Hepatocyte (in vitro differentiated cells): ENCODE measurements around the gene ZNF385B. TPM values are rescaled to one million over a fixed set of nuclear protein-coding genes. Genes with fewer than 3 reads are reported as not detected.

ENCODE experiments used
- DNase-seq: peaks from one replicate; pipeline ENCODE4 v3.0.0-alpha.2; 2016; ENCODE audit warnings: low spot score
- H2AFZ ChIP-seq: fragments of 200-600 bp; sonication (generic); 2 replicates; pipeline ENCODE4 v1.6.0; 2016; ENCODE audit warnings: antibody characterized with exemption, mild to moderate bottlenecking
- H3K27ac ChIP-seq: fragments of 200-600 bp; sonication (generic); 2 replicates; pipeline ENCODE4 v1.5.1; 2016; ENCODE audit warnings: mild to moderate bottlenecking
- H3K27me3 ChIP-seq: fragments of 200-600 bp; sonication (generic); 2 replicates; pipeline ENCODE4 v1.6.1; 2016
- H3K36me3 ChIP-seq: fragments of 200-600 bp; sonication (generic); replicated peaks from 2 replicates; pipeline ENCODE4 v1.5.1; 2016; ENCODE audit warnings: low read depth; ENCODE audit not compliant: insufficient read depth
- H3K4me1 ChIP-seq: fragments of 200-600 bp; sonication (generic); 2 replicates; pipeline ENCODE4 v1.5.1; 2016; ENCODE audit warnings: mild to moderate bottlenecking, moderate library complexity; ENCODE audit not compliant: insufficient read depth
- H3K4me2 ChIP-seq: fragments of 200-600 bp; sonication (generic); 2 replicates; pipeline ENCODE4 v1.6.0; 2016
- H3K4me3 ChIP-seq: fragments of 200-600 bp; sonication (generic); 2 replicates; pipeline ENCODE4 v1.5.1; 2016; ENCODE audit warnings: mild to moderate bottlenecking
- H3K79me2 ChIP-seq: fragments of 200-600 bp; sonication (generic); 2 replicates; pipeline ENCODE4 v1.6.0; 2017; ENCODE audit warnings: mild to moderate bottlenecking
- H3K9me2 ChIP-seq: fragments of 200-600 bp; sonication (generic); replicated peaks from 2 replicates; pipeline ENCODE4 v1.6.0; 2017; ENCODE audit warnings: mild to moderate bottlenecking; ENCODE audit not compliant: insufficient read depth
- H3K9me3 ChIP-seq: fragments of 200-600 bp; sonication (generic); 2 replicates; pipeline ENCODE4 v1.5.1; 2016; ENCODE audit warnings: low read depth, mild to moderate bottlenecking
- H4K20me1 ChIP-seq: fragments of 200-600 bp; sonication (generic); 2 replicates; pipeline ENCODE4 v1.6.0; 2016; ENCODE audit warnings: mild to moderate bottlenecking; ENCODE audit not compliant: insufficient read depth, poor library complexity, severe bottlenecking
- EZH2 ChIP-seq: fragments of 200-600 bp; sonication (generic); IDR thresholded peaks from 2 replicates; pipeline ENCODE4 v1.6.1; 2016; ENCODE audit warnings: antibody characterized with exemption, mild to moderate bottlenecking, borderline replicate concordance
- EZH2phosphoT487 ChIP-seq: fragments of 200-600 bp; sonication (generic); IDR thresholded peaks from one replicate; pipeline ENCODE4 v1.6.1; 2018; ENCODE audit warnings: antibody characterized with exemption, mild to moderate bottlenecking, low read depth, moderate library complexity; ENCODE audit not compliant: unreplicated experiment, severe bottlenecking
- WGBS: methylation state at CpG from one replicate; pipeline ENCODE4 v1.1.6; 2016; ENCODE audit warnings: low lambda C conversion rate; ENCODE audit errors: missing lambda C conversion rate; 5-methylcytosine and 5-hydroxymethylcytosine counted together
- polyA plus RNA-seq: library from polyadenylated mRNA; unstranded; fragments of >200 nt; fragmentation: Nextera tagmentation; extraction: Ambion mirVana; gene quantifications from 2 replicates; pipeline ENCODE4 v1.2.1, GENCODE V29; 2016
- total RNA-seq: library from RNA; depleted of rRNA; stranded (reverse); fragments of >200 nt; gene quantifications from 2 replicates; pipeline ENCODE4 v1.2.3, GENCODE V29; 2014
- TF ChIP-seq, protein P1 (sequence below): fragments of 200-600 bp; sonication (generic); IDR thresholded peaks from 2 replicates; pipeline ENCODE4 v1.5.1; 2016; ENCODE audit warnings: antibody characterized with exemption, mild to moderate bottlenecking; ENCODE audit not compliant: poor library complexity

Gene ZNF385B
- total and polyA plus RNA-seq, 2 experiments from 2014 or later, result 1.8 to 2.4 TPM

DNA sequence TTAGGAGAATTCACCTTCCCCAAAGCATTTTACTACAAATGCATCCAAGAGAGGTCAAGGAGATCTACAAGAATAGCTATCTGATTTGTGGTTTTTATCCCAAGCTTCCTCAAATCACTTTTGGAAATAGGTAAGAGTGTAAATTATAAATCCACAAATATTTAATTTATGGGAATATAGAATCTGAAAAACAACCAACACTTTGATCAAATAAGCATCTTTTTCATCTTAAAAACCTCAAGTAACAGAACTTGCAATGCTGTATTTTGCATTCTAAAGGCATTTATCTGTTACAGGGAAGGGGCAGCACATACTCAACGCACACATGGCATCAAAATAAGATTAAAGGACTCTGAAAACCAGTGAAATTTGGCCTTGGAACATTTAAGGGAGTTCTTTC, 1.9 kb downstream of the ZNF385B start:
- DNase-seq, result no peak
- Histone ChIP-seq H3K4me3 (no peak overlapping the region), H3K79me2 (no peaks in the 10 kb centered on the region), H3K4me1 (no peaks in the 10 kb centered on the region), H3K9me2 (no peaks in the 10 kb centered on the region), H3K27ac (no peak overlapping the region), H4K20me1 (no peaks in the 10 kb centered on the region), H3K9me3 (no peaks in the 10 kb centered on the region), H2AFZ (no peak overlapping the region), H3K36me3 (no peaks in the 10 kb centered on the region), H3K4me2 (no peak overlapping the region), H3K27me3 (peaks cover 84% of the 10 kb centered on the region)
- WGBS, result 82% methylated on average over 1 of the region's 1 CpG
- TF ChIP-seq EZH2phosphoT487 (no peak), EZH2 (no peak)
- TF ChIP-seq, protein P1, sequence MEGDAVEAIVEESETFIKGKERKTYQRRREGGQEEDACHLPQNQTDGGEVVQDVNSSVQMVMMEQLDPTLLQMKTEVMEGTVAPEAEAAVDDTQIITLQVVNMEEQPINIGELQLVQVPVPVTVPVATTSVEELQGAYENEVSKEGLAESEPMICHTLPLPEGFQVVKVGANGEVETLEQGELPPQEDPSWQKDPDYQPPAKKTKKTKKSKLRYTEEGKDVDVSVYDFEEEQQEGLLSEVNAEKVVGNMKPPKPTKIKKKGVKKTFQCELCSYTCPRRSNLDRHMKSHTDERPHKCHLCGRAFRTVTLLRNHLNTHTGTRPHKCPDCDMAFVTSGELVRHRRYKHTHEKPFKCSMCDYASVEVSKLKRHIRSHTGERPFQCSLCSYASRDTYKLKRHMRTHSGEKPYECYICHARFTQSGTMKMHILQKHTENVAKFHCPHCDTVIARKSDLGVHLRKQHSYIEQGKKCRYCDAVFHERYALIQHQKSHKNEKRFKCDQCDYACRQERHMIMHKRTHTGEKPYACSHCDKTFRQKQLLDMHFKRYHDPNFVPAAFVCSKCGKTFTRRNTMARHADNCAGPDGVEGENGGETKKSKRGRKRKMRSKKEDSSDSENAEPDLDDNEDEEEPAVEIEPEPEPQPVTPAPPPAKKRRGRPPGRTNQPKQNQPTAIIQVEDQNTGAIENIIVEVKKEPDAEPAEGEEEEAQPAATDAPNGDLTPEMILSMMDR, result no peak

DNA sequence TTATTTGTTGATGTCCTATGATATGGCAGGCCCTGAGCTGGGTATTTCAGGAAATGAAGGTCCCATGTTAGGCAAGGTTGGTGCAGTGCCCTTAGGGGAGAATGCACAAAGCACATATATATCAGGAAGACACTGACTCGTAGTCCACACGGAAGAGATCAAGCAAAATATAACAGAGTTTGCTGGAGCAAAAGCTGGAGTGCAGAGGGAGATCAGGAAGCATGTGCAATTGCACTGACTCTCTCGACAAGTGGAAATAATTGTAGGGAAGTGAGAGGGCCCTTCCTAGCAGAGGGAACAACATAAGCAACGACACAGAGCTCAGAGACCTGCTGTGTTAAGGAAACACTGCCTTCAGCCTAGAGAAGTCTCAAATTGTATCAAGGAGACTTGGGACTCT, 4.2 kb downstream of the ZNF385B start:
- DNase-seq, result no peak
- no peaks in the 10 kb centered on the region for H3K9me2 ChIP-seq

DNA sequence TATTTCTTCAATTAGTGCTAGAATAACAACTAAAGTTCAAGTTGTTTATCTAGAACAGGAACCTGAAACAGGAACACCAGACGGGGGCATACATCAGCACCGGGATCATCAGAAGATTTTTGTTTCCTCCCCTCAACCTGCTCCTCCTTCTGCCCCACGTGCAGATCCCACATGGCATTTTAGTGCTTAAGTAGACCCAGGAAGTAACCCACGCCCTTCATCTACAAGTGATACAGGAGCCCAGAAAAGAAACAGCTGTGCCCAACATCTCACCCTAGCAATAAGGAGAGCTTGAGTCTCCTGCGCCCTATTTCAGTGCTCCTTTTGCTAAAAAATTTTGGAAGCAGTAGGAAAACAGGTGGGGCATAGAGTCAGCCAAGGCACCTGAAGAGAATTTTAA, 5.2 kb downstream of the ZNF385B start:
- H3K36me3 ChIP-seq, result no peaks in the 10 kb centered on the region
- peaks cover 52% of the 10 kb centered on the region for H3K27me3 ChIP-seq
- H3K9me2 ChIP-seq, result no peaks in the 10 kb centered on the region
- no peaks in the 10 kb centered on the region for H3K4me1 ChIP-seq
- 54% methylated on average over 5 of the region's 5 CpGs for WGBS
- TF ChIP-seq EZH2phosphoT487 (no peak), EZH2 (no peak)
- TF ChIP-seq, protein P1, result no peak
- no peaks in the 10 kb centered on the region for H3K79me2 ChIP-seq
- H2AFZ ChIP-seq, result no peak overlapping the region
- no peaks in the 10 kb centered on the region for H4K20me1 ChIP-seq
- DNase-seq, result no peak
- H3K27ac ChIP-seq, result no peak overlapping the region
- H3K4me2 ChIP-seq, result no peak overlapping the region
- no peaks in the 10 kb centered on the region for H3K9me3 ChIP-seq
- no peak overlapping the region for H3K4me3 ChIP-seq

More for the DNA sequence above, 4.2 kb downstream of the ZNF385B start:
- 62% methylated on average over 4 of the region's 4 CpGs for WGBS
- H3K36me3 ChIP-seq, result no peaks in the 10 kb centered on the region
- H3K79me2 ChIP-seq, result no peaks in the 10 kb centered on the region
- H4K20me1 ChIP-seq, result no peaks in the 10 kb centered on the region
- H3K9me3 ChIP-seq, result no peaks in the 10 kb centered on the region
- H3K4me1 ChIP-seq, result no peaks in the 10 kb centered on the region
- no peak overlapping the region for H3K27ac ChIP-seq
- TF ChIP-seq, protein P1, result no peak
- TF ChIP-seq EZH2 (no peak), EZH2phosphoT487 (no peak)
- peaks cover 61% of the 10 kb centered on the region for H3K27me3 ChIP-seq
- H3K4me2 ChIP-seq, result no peak overlapping the region
- no peak overlapping the region for H2AFZ ChIP-seq
- no peak overlapping the region for H3K4me3 ChIP-seq

DNA sequence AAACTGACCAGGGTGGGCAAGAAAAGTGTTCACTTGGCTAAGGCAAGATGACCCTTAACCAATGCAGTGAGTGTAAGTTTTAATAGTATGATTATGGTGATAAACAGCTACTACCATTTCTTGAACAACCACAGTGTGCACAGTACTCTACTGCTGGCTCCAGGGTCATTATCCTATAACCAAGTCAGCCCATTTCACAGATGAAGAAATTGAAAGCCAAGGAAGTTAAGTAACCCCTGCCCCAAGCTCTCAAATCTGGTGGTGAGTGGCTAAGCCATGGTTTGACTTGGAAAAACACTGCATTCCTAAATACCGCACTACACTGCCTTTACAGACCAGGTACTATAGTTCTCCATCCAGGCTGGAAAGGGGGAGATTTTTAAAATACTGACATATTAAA, 5.7 kb downstream of the ZNF385B start:
- H3K9me3 ChIP-seq, result no peaks in the 10 kb centered on the region
- no peaks in the 10 kb centered on the region for H3K79me2 ChIP-seq
- WGBS, result 89% methylated on average over 1 of the region's 1 CpG
- no peak overlapping the region for H3K4me3 ChIP-seq
- H3K9me2 ChIP-seq, result no peaks in the 10 kb centered on the region
- peaks cover 49% of the 10 kb centered on the region for H3K27me3 ChIP-seq
- no peaks in the 10 kb centered on the region for H4K20me1 ChIP-seq
- no peaks in the 10 kb centered on the region for H3K4me1 ChIP-seq
- no peak for DNase-seq
- H2AFZ ChIP-seq, result no peak overlapping the region
- TF ChIP-seq EZH2phosphoT487, result no peak
- TF ChIP-seq, protein P1, result no peak
- no peak for TF ChIP-seq EZH2
- no peaks in the 10 kb centered on the region for H3K36me3 ChIP-seq
- no peak overlapping the region for H3K4me2 ChIP-seq
- no peak overlapping the region for H3K27ac ChIP-seq
